ENCODE results near the gene FCHO1.

DNA sequence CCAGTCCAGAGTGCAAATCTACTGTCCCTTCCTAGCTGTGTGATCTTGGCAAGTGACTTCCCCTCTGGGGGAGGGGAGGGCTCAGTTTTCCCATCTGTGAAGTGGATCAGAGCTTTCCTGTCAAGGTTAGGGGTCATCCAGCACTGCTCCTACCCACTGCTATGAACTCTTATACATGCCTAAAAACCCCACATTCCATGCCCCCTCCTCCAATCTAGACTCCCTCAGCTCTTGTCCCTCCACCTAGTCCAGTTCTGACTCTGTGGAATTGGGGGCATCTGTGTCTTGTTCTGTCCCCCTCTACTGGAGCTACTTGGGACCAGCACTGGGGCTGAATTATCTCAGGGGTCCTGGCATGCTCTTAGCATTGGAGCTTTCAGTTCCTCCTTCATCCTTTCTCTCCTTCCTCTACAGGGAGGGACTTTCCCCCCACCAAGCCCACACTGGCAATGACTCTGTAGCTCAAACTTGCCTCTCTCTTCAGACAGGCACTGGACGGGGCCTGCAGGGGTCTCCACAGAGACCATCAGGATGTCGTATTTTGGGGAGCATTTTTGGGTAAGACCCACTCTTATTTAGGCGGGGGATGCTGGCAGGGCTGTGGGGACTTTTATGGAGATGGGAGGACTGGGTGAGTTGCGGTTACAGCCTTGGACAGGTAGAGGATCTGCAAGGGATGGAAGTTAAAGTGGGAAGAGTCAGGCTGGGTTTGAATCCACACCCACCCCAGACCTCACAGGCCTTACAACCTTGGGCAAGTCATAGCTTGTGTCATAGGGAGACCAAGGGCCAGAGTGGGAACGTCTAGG is 3.6 kb downstream of the FCHO1 start:
- TF ChIP-seq HDGF (IDR thresholded peaks at IDR 0.05; ENCODE audit: borderline replicate concordance) (no peak), FOXM1 (IDR thresholded peaks at IDR 0.05; ENCODE audit: borderline replicate concordance) (no peak), SUZ12 (IDR thresholded peaks at IDR 0.05) (no peak), ELF4 (IDR thresholded peaks at IDR 0.05) (no peak), SP1 (IDR thresholded peaks at IDR 0.05) (no peak), FOXK2 (IDR thresholded peaks at IDR 0.05) (no peak), BHLHE40 (IDR thresholded peaks at IDR 0.05; ENCODE audit: borderline replicate concordance) (no peak), NFRKB (IDR thresholded peaks at IDR 0.05) (no peak)
- TF ChIP-seq, protein P1, sequence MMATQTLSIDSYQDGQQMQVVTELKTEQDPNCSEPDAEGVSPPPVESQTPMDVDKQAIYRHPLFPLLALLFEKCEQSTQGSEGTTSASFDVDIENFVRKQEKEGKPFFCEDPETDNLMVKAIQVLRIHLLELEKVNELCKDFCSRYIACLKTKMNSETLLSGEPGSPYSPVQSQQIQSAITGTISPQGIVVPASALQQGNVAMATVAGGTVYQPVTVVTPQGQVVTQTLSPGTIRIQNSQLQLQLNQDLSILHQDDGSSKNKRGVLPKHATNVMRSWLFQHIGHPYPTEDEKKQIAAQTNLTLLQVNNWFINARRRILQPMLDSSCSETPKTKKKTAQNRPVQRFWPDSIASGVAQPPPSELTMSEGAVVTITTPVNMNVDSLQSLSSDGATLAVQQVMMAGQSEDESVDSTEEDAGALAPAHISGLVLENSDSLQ (IDR thresholded peaks at IDR 0.05): no peak

All from HEK293T (cell line).